ENCODE results near the gene SELENON.

Gene SELENON

DNA sequence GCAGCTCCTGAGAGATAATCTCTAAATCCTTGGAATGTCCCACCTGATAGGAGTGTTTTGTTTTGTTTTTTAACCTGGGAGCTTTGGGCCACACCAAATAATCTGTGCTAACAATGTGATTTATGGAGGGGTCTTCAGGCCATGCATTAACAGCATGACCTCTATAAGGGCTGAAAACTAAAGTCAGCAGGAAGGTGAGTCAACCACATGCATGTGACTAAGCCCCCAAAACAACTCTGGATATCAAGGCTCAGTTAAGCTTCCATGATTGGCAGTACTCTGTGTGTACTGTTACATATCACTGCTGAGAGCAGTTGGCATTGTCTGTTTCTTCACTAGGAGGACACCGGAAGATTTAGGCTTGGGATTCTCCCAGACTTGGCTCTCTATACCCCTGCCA, 48.5 kb downstream of the SELENON start:
- no peak overlapping the region for H3K4me3 ChIP-seq (ENCODE audit: control insufficient read depth, low read depth, low read length)
- no peak for DNase-seq (ENCODE audit: low read depth)
- TF ChIP-seq, protein P1, sequence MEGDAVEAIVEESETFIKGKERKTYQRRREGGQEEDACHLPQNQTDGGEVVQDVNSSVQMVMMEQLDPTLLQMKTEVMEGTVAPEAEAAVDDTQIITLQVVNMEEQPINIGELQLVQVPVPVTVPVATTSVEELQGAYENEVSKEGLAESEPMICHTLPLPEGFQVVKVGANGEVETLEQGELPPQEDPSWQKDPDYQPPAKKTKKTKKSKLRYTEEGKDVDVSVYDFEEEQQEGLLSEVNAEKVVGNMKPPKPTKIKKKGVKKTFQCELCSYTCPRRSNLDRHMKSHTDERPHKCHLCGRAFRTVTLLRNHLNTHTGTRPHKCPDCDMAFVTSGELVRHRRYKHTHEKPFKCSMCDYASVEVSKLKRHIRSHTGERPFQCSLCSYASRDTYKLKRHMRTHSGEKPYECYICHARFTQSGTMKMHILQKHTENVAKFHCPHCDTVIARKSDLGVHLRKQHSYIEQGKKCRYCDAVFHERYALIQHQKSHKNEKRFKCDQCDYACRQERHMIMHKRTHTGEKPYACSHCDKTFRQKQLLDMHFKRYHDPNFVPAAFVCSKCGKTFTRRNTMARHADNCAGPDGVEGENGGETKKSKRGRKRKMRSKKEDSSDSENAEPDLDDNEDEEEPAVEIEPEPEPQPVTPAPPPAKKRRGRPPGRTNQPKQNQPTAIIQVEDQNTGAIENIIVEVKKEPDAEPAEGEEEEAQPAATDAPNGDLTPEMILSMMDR (conservative IDR thresholded peaks at IDR 0.05; ENCODE audit: control insufficient read depth, insufficient read depth, low read depth, low read length): no peak

DNA sequence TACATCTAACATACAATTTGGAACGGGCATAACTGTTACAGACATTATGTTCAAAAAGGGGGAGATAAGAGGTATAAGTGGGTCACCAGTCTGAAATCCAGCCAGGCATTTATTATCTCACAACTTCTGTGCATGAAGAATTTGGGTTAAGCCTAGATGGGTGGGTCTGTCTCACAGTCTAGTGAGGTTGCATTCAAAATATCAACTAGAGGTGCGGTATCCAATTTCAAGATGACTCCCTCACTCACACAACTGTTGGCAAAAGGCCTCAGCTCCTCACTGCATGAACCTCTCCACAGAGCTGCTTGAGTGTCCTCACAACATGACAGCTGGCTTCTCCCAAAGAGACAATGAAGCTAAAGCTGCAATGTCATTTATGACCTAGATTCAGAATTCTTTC, 54.6 kb downstream of the SELENON start:
- no peak overlapping the region for H3K4me3 ChIP-seq (ENCODE audit: control insufficient read depth, low read depth, low read length)

DNA sequence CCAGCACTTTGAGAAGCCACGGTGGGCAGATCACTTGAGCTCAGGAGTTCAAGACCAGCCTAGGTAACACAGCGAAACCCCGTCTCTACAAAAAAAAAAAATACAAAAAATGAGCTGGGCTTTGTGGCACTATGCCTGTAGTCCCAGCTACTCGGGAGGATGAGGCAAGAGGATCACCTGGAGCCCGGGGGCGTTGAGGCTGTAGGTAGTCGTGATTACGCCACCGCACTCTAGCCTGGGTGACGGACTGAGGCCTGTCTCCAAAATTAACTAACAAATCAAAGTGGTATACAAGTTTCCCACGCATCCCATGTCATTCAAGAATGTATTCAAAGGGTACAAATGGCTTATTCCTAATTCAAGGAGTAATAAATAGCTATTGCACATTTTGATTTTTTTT, 56.9 kb downstream of the SELENON start:
- no peak overlapping the region for H3K4me3 ChIP-seq (ENCODE audit: control insufficient read depth, low read depth, low read length)
- TF ChIP-seq, protein P1 (conservative IDR thresholded peaks at IDR 0.05; ENCODE audit: control insufficient read depth, insufficient read depth, low read depth, low read length): no peak
- no peak for DNase-seq (ENCODE audit: low read depth)

More for the DNA sequence above, 54.6 kb downstream of the SELENON start:
- TF ChIP-seq, protein P1 (conservative IDR thresholded peaks at IDR 0.05; ENCODE audit: control insufficient read depth, insufficient read depth, low read depth, low read length): no peak
- DNase-seq (ENCODE audit: low read depth): no peak

DNA sequence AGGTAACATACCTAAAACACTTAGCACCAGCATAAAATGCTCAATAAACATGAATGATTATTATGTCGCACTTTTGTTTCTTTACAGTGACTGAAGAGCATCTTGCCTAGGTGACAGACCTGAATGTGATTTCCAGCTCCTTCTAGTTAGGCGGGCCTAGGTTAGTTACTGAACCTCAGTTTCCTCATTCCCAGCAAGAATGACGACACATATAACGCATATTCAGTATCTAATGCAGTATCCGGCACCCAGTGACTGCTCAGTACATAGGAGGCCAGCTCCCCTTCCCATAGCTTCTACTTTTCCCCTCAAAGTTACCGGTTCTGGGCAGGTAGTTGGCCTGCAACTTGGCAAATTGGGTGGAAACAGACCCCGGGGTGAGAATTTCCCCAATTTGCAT, 58.5 kb downstream of the SELENON start:
- TF ChIP-seq, protein P1 (conservative IDR thresholded peaks at IDR 0.05; ENCODE audit: control insufficient read depth, insufficient read depth, low read depth, low read length): no peak
- peak overlapping the region; percentile 86 for H3K4me3 ChIP-seq (ENCODE audit: control insufficient read depth, low read depth, low read length)
- DNase-seq (ENCODE audit: low read depth): no peak

DNA sequence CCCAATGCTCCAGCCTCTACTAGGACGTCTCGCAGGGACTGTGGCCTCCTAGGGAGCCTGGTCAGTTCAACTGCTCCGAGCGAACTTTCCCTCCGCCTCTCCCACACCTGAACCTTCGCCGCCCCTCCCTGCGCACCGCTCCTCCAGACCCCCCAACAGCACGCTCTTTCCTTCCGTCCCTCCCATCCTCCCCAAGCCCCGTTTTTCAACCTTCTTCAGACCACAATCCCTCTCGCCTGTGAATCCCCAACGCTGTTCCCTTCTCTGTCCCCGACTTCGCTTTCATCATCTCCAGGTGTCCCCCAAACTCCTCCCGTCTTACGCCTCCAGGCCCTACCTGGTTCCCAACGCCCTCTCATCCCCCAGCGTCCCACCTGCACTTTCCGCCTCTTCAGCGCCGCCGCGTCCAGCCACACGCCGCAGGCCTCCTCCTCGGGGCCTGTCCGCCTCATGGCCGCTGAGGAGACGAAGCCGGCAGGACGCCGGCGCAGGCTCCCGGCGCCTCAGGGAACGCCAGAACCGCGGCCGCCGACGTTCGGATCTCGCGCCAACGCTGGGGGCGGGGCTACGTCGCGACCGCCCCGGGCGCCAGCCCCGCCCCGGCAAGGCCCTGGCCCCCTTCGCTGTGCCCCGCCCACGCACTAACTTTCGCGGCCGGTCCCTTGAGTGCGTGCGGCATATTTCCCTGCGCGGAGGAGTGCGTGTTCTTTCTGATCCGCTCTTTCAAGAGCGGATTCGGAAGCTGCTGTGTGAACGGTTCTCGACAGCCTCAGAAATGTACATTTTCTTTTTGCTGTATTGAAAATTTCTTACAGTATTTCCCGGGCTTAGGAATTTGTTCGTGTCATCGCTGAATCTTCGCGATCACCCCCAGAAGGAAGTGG, 59.2 kb downstream of the SELENON start, which contains the start of gene AUNIP:
Gene AUNIP, minus strand, starts transcription at position 552 of the 884 bp plus-strand sequence. Its CDS starts 100 bp downstream, at position 452.
- TF ChIP-seq, protein P1 (conservative IDR thresholded peaks at IDR 0.05; ENCODE audit: control insufficient read depth, insufficient read depth, low read depth, low read length): no peak
- H3K4me3 ChIP-seq (ENCODE audit: control insufficient read depth, low read depth, low read length): peak within 1 kb of the TSS; percentile 86
- DNase-seq (ENCODE audit: low read depth): peak; percentile 81

DNA sequence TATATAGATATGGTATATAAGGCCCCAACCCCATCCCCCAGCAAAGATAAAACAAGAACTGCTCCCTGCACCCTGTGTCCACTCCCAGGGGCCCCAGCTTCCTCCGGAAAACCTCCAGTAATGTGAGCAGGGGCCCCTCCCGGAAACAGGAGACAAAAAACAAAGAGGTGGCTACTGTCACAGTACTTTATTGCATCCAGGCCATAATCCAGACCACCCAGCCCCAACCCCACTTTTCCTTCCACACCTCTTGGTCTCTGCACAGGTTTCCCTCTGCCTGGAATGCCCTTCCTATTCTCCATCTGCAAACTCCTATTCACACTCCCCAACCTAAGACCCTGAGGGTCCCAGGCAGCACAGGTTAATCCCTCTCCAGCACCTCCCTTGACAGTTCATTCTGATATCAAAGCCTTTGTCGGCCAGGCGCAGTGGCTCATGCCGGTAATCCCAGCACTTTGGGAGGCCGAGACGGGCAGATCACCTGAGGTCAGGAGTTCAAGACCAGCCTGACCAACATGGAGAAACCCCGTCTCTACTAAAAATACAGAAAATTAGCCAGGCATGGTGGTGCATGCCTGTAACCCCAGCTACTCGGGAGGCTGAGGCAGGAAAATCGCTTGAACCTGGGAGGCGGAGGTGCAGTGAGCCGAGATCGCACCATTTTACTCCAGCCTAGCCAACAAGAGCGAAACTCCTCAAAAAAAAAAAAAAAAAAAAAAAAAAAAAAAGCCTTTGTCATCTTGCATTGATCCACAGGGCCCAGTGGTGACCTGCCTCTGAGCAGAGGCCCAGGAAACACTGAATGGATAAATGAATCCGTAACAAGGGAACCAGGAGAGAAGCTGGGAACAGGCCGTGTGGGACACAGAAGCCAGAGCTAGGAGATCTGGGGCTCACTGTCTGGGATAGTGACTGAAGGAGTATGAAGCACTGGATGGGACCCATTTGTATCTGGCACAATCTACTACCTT, 61.6 kb downstream of the SELENON start:
- TF ChIP-seq, protein P1 (conservative IDR thresholded peaks at IDR 0.05; ENCODE audit: control insufficient read depth, insufficient read depth, low read depth, low read length): no peak
- no peak overlapping the region for H3K4me3 ChIP-seq (ENCODE audit: control insufficient read depth, low read depth, low read length)
- no peak for DNase-seq (ENCODE audit: low read depth)
